Fibroblast of lung (primary cell): ENCODE measurements around the gene TAOK1. TPM values are rescaled to one million over a fixed set of nuclear protein-coding genes. Genes with fewer than 3 reads are reported as not detected.

Source experiments
- DNase-seq, 2 donors: peaks; one replicate each; pipeline versions ENCODE4 v3.0.0 to v3.0.0-alpha.2; 2010; ENCODE audit warnings: low read depth in 2 of 2
- H2AFZ ChIP-seq: 2 replicates; pipeline ENCODE4 v1.5.1; 2012; ENCODE audit warnings: low read length, control low read depth, inconsistent platforms
- H3K27ac ChIP-seq: 2 replicates; pipeline ENCODE4 v1.5.1; 2011; ENCODE audit warnings: low read length, control low read depth; ENCODE audit not compliant: insufficient read depth
- H3K27me3 ChIP-seq: 2 replicates; pipeline ENCODE4 v1.5.1; 2011; ENCODE audit warnings: mild to moderate bottlenecking, low read length; ENCODE audit not compliant: control insufficient read depth, insufficient read depth
- H3K36me3 ChIP-seq: 2 replicates; pipeline ENCODE4 v1.5.1; 2011; ENCODE audit warnings: low read length; ENCODE audit not compliant: control insufficient read depth, insufficient read depth
- H3K4me1 ChIP-seq: 2 replicates; pipeline ENCODE4 v1.5.1; 2011; ENCODE audit warnings: low read length; ENCODE audit not compliant: control insufficient read depth, insufficient read depth; ENCODE audit errors: extremely low read depth
- H3K4me2 ChIP-seq: 2 replicates; pipeline ENCODE4 v1.5.1; 2011; ENCODE audit warnings: low read length, control low read depth; ENCODE audit not compliant: insufficient read depth; ENCODE audit errors: extremely low read depth
- H3K4me3 ChIP-seq, 4 experiments: fragments of 200-600 bp in 1 of 4; sonication (generic) in 1 of 4; replicated peaks in 1 of 4; 2 replicates each; pipeline ENCODE4 v1.5.1; 2011 to 2016; ENCODE audit warnings: low read length in 4 of 4, low read depth in 3 of 4, mild to moderate bottlenecking in 3 of 4, control low read depth in 2 of 4, inconsistent platforms in 1 of 4, mixed read lengths in 1 of 4; ENCODE audit not compliant: insufficient read depth in 1 of 4; ENCODE audit errors: control extremely low read depth in 1 of 4
- H3K79me2 ChIP-seq: 2 replicates; pipeline ENCODE4 v1.5.1; 2012; ENCODE audit warnings: mild to moderate bottlenecking, low read length, inconsistent platforms; ENCODE audit not compliant: control insufficient read depth, insufficient read depth
- H3K9ac ChIP-seq: 2 replicates; pipeline ENCODE4 v1.5.1; 2011; ENCODE audit warnings: mild to moderate bottlenecking, low read length, control low read depth; ENCODE audit not compliant: insufficient read depth
- H3K9me3 ChIP-seq: 2 replicates; pipeline ENCODE4 v1.5.1; 2012; ENCODE audit warnings: low read depth, low read length; ENCODE audit not compliant: control insufficient read depth, insufficient read depth
- H4K20me1 ChIP-seq: 2 replicates; pipeline ENCODE4 v1.5.1; 2011; ENCODE audit warnings: low read length; ENCODE audit not compliant: control insufficient read depth, insufficient read depth; ENCODE audit errors: extremely low read depth
- CTCF ChIP-seq, 2 donors: IDR thresholded peaks in 1 of 2; conservative IDR thresholded peaks in 1 of 2; 1 replicate in 1 of 2; 2 replicates in 1 of 2; pipeline ENCODE4 v1.5.1; 2011 to 2012; ENCODE audit warnings: low read length in 2 of 2, control low read depth in 1 of 2, inconsistent platforms in 1 of 2, low read depth in 1 of 2, mild to moderate bottlenecking in 1 of 2
- EZH2 ChIP-seq: IDR thresholded peaks from 2 replicates; pipeline ENCODE4 v1.5.1; 2012; ENCODE audit warnings: low read length, control low read depth, mild to moderate bottlenecking; ENCODE audit errors: missing control alignments
- polyA plus RNA-seq, 2 donors: library from polyadenylated mRNA; depleted of rRNA in 1 of 2; stranded (reverse) in 1 of 2; unstranded in 1 of 2; fragments of >200 nt; gene quantifications; 2 replicates each; pipeline ENCODE4 v1.2.1, GENCODE V29; 2011 to 2012; ENCODE audit warnings: missing spikeins in 1 of 2
- total RNA-seq: library from RNA; depleted of rRNA; stranded (reverse); fragments of >200 nt; gene quantifications from 2 replicates; pipeline ENCODE4 v1.2.1, GENCODE V29; 2014

The TAOK1 gene
- total and polyA plus RNA-seq, 2 donors (not counting 1 experiment from before 2014, with no cell fraction given): 35.1 to 62.8 TPM

GRCh38 chr17:29443041-29443739, 53.0 kb downstream of the TAOK1 start:
- no peak for DNase-seq
- peaks cover 4% of the 10 kb centered on the region for H4K20me1 ChIP-seq

GRCh38 chr17:29444589-29444988, 54.4 kb downstream of the TAOK1 start:
- Histone ChIP-seq H3K9me3 (no peaks in the 10 kb centered on the region), H4K20me1 (peaks cover 4% of the 10 kb centered on the region), H3K4me1 (peaks cover 4% of the 10 kb centered on the region), H3K79me2 (peaks cover 77% of the 10 kb centered on the region), H3K4me3 (no peak overlapping the region), H3K27ac (no peak overlapping the region), H3K27me3 (no peaks in the 10 kb centered on the region), H3K36me3 (no peaks in the 10 kb centered on the region), H3K9ac (no peak overlapping the region), H2AFZ (no peak overlapping the region), H3K4me2 (peak overlapping the region; percentile 1)
- DNase-seq: peak; percentile 61 to 71
- TF ChIP-seq CTCF (conservative IDR thresholded peaks at IDR 0.05 in 1 of 2, IDR thresholded peaks at IDR 0.05 in 1 of 2; ENCODE audit: low read depth in 1 of 2, low read length in 2 of 2) (no peak), EZH2 (no peak)

More at GRCh38 chr17:29443041-29443739, 53.0 kb downstream of the TAOK1 start:
- H3K27ac ChIP-seq: no peak overlapping the region
- H3K27me3 ChIP-seq: no peaks in the 10 kb centered on the region
- no peak overlapping the region for H3K9ac ChIP-seq
- H3K36me3 ChIP-seq: no peaks in the 10 kb centered on the region
- no peaks in the 10 kb centered on the region for H3K9me3 ChIP-seq
- peaks cover 4% of the 10 kb centered on the region for H3K4me1 ChIP-seq
- H3K79me2 ChIP-seq: peaks cover 76% of the 10 kb centered on the region
- no peak overlapping the region for H3K4me2 ChIP-seq
- TF ChIP-seq CTCF (conservative IDR thresholded peaks at IDR 0.05 in 1 of 2, IDR thresholded peaks at IDR 0.05 in 1 of 2; ENCODE audit: low read depth in 1 of 2, low read length in 2 of 2): no peak
- TF ChIP-seq EZH2: no peak
- H2AFZ ChIP-seq: no peak overlapping the region
- no peak overlapping the region for H3K4me3 ChIP-seq

DNA sequence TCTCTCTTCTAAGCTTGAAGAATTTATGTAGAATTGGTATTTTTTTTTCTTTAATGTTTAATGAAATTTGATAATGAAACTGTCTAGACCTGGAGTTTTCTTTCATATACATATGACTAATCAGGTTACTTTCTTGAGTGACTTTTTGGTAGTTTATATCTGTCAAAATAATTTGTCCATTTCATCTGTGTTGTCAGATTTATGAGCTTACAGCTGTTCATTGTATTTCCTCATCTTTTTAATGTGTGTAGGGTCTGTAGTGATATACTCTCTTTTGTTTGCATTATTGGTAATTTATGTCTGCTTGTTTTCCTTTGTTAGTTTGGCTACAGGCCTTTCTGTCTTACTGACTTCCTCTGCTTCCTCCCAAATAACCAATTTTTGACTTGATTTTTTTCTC, 55.7 kb downstream of the TAOK1 start:
- Histone ChIP-seq H4K20me1 (peaks cover 4% of the 10 kb centered on the region), H3K36me3 (no peaks in the 10 kb centered on the region), H3K4me1 (peaks cover 4% of the 10 kb centered on the region), H3K9me3 (no peaks in the 10 kb centered on the region), H3K79me2 (peaks cover 79% of the 10 kb centered on the region), H3K4me2 (no peak overlapping the region), H2AFZ (no peak overlapping the region), H3K9ac (no peak overlapping the region), H3K27ac (no peak overlapping the region), H3K4me3 (no peak overlapping the region), H3K27me3 (no peaks in the 10 kb centered on the region)
- no peak for TF ChIP-seq CTCF (conservative IDR thresholded peaks at IDR 0.05 in 1 of 2, IDR thresholded peaks at IDR 0.05 in 1 of 2; ENCODE audit: low read depth in 1 of 2, low read length in 2 of 2)
- TF ChIP-seq EZH2: no peak
- DNase-seq: peak in 1 of 2 donors; percentile 8
